Measurements from ENCODE around the gene USP43. TPM values are rescaled to one million over a fixed set of nuclear protein-coding genes. Genes with fewer than 3 reads are reported as not detected.

Gene USP43
- polyA plus RNA-seq, 1 experiment: not detected

DNA sequence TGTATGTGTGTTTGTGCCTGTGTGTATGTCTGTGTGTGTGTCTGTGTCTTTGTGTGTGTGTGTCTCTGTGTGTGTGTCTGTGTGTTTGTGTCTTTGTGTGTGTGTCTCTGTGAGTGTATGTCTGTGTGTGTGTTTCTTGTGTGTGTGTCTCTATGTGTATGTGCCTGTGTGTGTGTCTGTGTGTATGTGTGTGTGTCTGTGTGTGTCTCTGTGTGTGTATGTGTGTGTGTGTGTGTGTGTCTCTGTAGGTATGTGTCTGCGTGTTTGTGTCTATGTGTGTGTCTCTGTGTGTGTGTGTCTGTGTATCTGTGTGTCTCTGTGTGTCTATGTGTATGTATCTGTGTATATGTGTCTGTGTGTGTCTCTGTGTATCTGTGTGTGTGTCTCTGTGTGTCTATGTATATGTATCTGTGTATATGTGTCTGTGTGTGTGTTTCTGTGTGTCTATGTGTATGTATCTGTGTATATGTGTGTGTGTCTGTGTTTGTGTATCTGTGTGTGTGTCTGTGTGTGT, 70.2 kb downstream of the USP43 start:
- Histone ChIP-seq H3K4me3 (ENCODE audit: low read depth, low read length) (no peak overlapping the region), H3K27me3 (ENCODE audit: control insufficient read depth, insufficient read depth, low read length) (no peaks in the 10 kb centered on the region), H3K27ac (ENCODE audit: low read depth, low read length) (no peak overlapping the region), H3K9me3 (ENCODE audit: control insufficient read depth, insufficient read depth, low read length) (peaks cover 27% of the 10 kb centered on the region)
- TF ChIP-seq, protein P1, sequence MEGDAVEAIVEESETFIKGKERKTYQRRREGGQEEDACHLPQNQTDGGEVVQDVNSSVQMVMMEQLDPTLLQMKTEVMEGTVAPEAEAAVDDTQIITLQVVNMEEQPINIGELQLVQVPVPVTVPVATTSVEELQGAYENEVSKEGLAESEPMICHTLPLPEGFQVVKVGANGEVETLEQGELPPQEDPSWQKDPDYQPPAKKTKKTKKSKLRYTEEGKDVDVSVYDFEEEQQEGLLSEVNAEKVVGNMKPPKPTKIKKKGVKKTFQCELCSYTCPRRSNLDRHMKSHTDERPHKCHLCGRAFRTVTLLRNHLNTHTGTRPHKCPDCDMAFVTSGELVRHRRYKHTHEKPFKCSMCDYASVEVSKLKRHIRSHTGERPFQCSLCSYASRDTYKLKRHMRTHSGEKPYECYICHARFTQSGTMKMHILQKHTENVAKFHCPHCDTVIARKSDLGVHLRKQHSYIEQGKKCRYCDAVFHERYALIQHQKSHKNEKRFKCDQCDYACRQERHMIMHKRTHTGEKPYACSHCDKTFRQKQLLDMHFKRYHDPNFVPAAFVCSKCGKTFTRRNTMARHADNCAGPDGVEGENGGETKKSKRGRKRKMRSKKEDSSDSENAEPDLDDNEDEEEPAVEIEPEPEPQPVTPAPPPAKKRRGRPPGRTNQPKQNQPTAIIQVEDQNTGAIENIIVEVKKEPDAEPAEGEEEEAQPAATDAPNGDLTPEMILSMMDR (IDR thresholded peaks at IDR 0.05; ENCODE audit: low read depth, low read length): no peak
- CTCF ChIA-PET: no interaction called here
- POLR2A ChIA-PET: no interaction called here
- no peak for DNase-seq (ENCODE audit: low read depth, low spot score)

- Histone ChIP-seq H3K4me3 (ENCODE audit: low read depth, low read length) (no peak overlapping the region), H3K9me3 (ENCODE audit: control insufficient read depth, insufficient read depth, low read length) (peaks cover 33% of the 10 kb centered on the region), H3K27ac (ENCODE audit: low read depth, low read length) (no peak overlapping the region), H3K27me3 (ENCODE audit: control insufficient read depth, insufficient read depth, low read length) (no peaks in the 10 kb centered on the region)
- TF ChIP-seq, protein P1 (IDR thresholded peaks at IDR 0.05; ENCODE audit: low read depth, low read length): no peak
- ChIA-PET CTCF (interaction anchor here (1.1 kb wide), 1 partner anchor 892 kb away, joined by 3 read pairs; no protein-coding TSS in a partner anchor), POLR2A (no interaction called here)
- no peak for DNase-seq (ENCODE audit: low read depth, low spot score)
Observed at GRCh38 chr17:9725575-9725974, 80.3 kb downstream of the USP43 start.

- ChIA-PET POLR2A (no interaction called here), CTCF (interaction anchor here (1.1 kb wide), 1 partner anchor 891 kb away, joined by 3 read pairs; no protein-coding TSS in a partner anchor)
- TF ChIP-seq, protein P1 (IDR thresholded peaks at IDR 0.05; ENCODE audit: low read depth, low read length): no peak
- Histone ChIP-seq H3K4me3 (ENCODE audit: low read depth, low read length) (no peak overlapping the region), H3K9me3 (ENCODE audit: control insufficient read depth, insufficient read depth, low read length) (peaks cover 34% of the 10 kb centered on the region), H3K27ac (ENCODE audit: low read depth, low read length) (no peak overlapping the region), H3K27me3 (ENCODE audit: control insufficient read depth, insufficient read depth, low read length) (no peaks in the 10 kb centered on the region)
- no peak for DNase-seq (ENCODE audit: low read depth, low spot score)
Observed at GRCh38 chr17:9726291-9726690, 81.0 kb downstream of the USP43 start.

DNA sequence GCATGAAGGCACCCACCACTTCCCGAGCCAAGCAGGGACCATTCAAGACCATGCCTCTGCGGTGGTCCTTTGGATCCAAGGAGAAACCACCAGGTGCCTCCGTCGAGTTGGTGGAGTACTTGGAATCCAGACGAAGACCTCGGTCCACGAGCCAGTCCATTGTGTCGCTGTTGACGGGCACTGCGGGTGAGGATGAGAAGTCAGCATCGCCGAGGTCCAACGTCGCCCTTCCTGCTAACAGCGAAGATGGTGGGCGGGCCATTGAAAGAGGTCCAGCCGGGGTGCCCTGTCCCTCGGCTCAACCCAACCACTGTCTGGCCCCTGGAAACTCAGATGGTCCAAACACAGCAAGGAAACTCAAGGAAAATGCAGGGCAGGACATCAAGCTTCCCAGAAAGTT, 82.7 kb downstream of the USP43 start:
- DNase-seq (ENCODE audit: low read depth, low spot score): no peak
- ChIA-PET CTCF (interaction anchor here (1.2 to 1.5 kb wide), 2 partner anchors 162 to 231 kb away, joined by 3 read pairs; no protein-coding TSS in a partner anchor), POLR2A (no interaction called here)
- H3K9me3 ChIP-seq (ENCODE audit: control insufficient read depth, insufficient read depth, low read length): peaks cover 40% of the 10 kb centered on the region
- no peak overlapping the region for H3K27ac ChIP-seq (ENCODE audit: low read depth, low read length)
- TF ChIP-seq, protein P1 (IDR thresholded peaks at IDR 0.05; ENCODE audit: low read depth, low read length): no peak
- no peaks in the 10 kb centered on the region for H3K27me3 ChIP-seq (ENCODE audit: control insufficient read depth, insufficient read depth, low read length)
- no peak overlapping the region for H3K4me3 ChIP-seq (ENCODE audit: low read depth, low read length)

- ChIA-PET POLR2A (no interaction called here), CTCF (interaction anchor here (0.7 to 1.5 kb wide), 4 partner anchors 161 to 903 kb away, joined by 3 to 4 read pairs (median 3); no protein-coding TSS in a partner anchor)
- Histone ChIP-seq H3K27me3 (ENCODE audit: control insufficient read depth, insufficient read depth, low read length) (no peaks in the 10 kb centered on the region), H3K9me3 (ENCODE audit: control insufficient read depth, insufficient read depth, low read length) (peaks cover 40% of the 10 kb centered on the region), H3K27ac (ENCODE audit: low read depth, low read length) (no peak overlapping the region), H3K4me3 (ENCODE audit: low read depth, low read length) (no peak overlapping the region)
- TF ChIP-seq, protein P1 (IDR thresholded peaks at IDR 0.05; ENCODE audit: low read depth, low read length): no peak
- no peak for DNase-seq (ENCODE audit: low read depth, low spot score)
Observed at GRCh38 chr17:9728564-9728963, 83.2 kb downstream of the USP43 start.

Measured in AG04450 (cell line).